ENCODE data around the gene TBL1X. TPM values are rescaled to one million over a fixed set of nuclear protein-coding genes. Genes with fewer than 3 reads are reported as not detected.
"Not testable (repeated sequence)": the region's sequence is repeated elsewhere in the genome, so short reads cannot be mapped to it uniquely, and the experiment has no call there.

TBL1X gene
- total RNA-seq, 1 experiment from 2014 or later = 15.7 TPM

GRCh38 chrX:9459186-9459748 lies 5.6 kb upstream of the TBL1X start:
- no peak for DNase-seq (ENCODE audit: low spot score)

- no peak for DNase-seq (ENCODE audit: low spot score)
Measured at GRCh38 chrX:9461087-9461486, 3.8 kb upstream of the TBL1X start.

- DNase-seq (ENCODE audit: low spot score) = no peak
Measured at GRCh38 chrX:9462456-9462855, 2.4 kb upstream of the TBL1X start.

- DNase-seq (ENCODE audit: low spot score) = no peak
Measured at GRCh38 chrX:9465380-9466123, 694 bp downstream of the TBL1X start.

- DNase-seq (ENCODE audit: low spot score) = no peak
Measured at GRCh38 chrX:9466124-9466495, 1.3 kb downstream of the TBL1X start.

GRCh38 chrX:9466736-9467135 lies 1.9 kb downstream of the TBL1X start:
- DNase-seq (ENCODE audit: low spot score) = no peak

GRCh38 chrX:9467146-9467545 lies 2.3 kb downstream of the TBL1X start:
- DNase-seq (ENCODE audit: low spot score) = no peak

GRCh38 chrX:9467751-9468150 lies 2.9 kb downstream of the TBL1X start:
- DNase-seq (ENCODE audit: low spot score) = no peak

GRCh38 chrX:9471571-9471985 lies 6.7 kb downstream of the TBL1X start:
- no peak for DNase-seq (ENCODE audit: low spot score)

- DNase-seq (ENCODE audit: low spot score) = no peak
Measured at GRCh38 chrX:9473708-9474107, 8.8 kb downstream of the TBL1X start.

GRCh38 chrX:9475417-9475816 lies 10.6 kb downstream of the TBL1X start:
- not testable (repeated sequence) for DNase-seq (ENCODE audit: low spot score)

- DNase-seq (ENCODE audit: low spot score) = no peak
Measured at GRCh38 chrX:9475984-9476383, 11.1 kb downstream of the TBL1X start.

GRCh38 chrX:9476810-9477575 lies 12.1 kb downstream of the TBL1X start:
- no peak for DNase-seq (ENCODE audit: low spot score)

GRCh38 chrX:9482408-9482807 lies 17.6 kb downstream of the TBL1X start:
- no peak for DNase-seq (ENCODE audit: low spot score)

GRCh38 chrX:9482837-9483236 lies 18.0 kb downstream of the TBL1X start:
- no peak for DNase-seq (ENCODE audit: low spot score)

- no peak for DNase-seq (ENCODE audit: low spot score)
Measured at GRCh38 chrX:9483376-9483775, 18.5 kb downstream of the TBL1X start.

GRCh38 chrX:9486786-9487387 lies 22.0 kb downstream of the TBL1X start:
- no peak for DNase-seq (ENCODE audit: low spot score)

GRCh38 chrX:9488586-9488985 lies 23.7 kb downstream of the TBL1X start:
- no peak for DNase-seq (ENCODE audit: low spot score)

- DNase-seq (ENCODE audit: low spot score) = no peak
Measured at GRCh38 chrX:9489234-9489633, 24.4 kb downstream of the TBL1X start.

GRCh38 chrX:9492901-9493300 lies 28.0 kb downstream of the TBL1X start:
- DNase-seq (ENCODE audit: low spot score) = no peak

GRCh38 chrX:9493936-9494335 lies 29.1 kb downstream of the TBL1X start:
- DNase-seq (ENCODE audit: low spot score) = no peak

- DNase-seq (ENCODE audit: low spot score) = no peak
Measured at GRCh38 chrX:9494771-9495170, 29.9 kb downstream of the TBL1X start.

GRCh38 chrX:9495496-9495895 lies 30.6 kb downstream of the TBL1X start:
- DNase-seq (ENCODE audit: low spot score) = no peak
